Tibial nerve (tissue), 4 donors: ENCODE measurements around the gene STON1. TPM values are rescaled to one million over a fixed set of nuclear protein-coding genes. Genes with fewer than 3 reads are reported as not detected.

Experiments used
- DNase-seq, 2 donors: peaks; one replicate each; pipeline ENCODE4 v3.0.0-alpha.2; 2019; ENCODE audit warnings: low spot score in 2 of 2
- H3K27ac ChIP-seq, 4 donors: fragments of 200-600 bp; sonication (generic) in 3 of 4; one replicate each; pipeline ENCODE4 v1.5.1; 2017 to 2019; ENCODE audit warnings: mild to moderate bottlenecking in 1 of 4
- H3K27me3 ChIP-seq, 2 donors: fragments of 200-600 bp; sonication (generic) in 1 of 2; one replicate each; pipeline versions ENCODE4 v1.5.1 to v1.6.0; 2017 to 2019
- H3K36me3 ChIP-seq, 3 donors: fragments of 200-600 bp; sonication (generic); one replicate each; pipeline ENCODE4 v1.5.1; 2018 to 2019
- H3K4me1 ChIP-seq, 4 donors: fragments of 200-600 bp; sonication (generic) in 3 of 4; one replicate each; pipeline ENCODE4 v1.5.1; 2017 to 2019
- H3K4me3 ChIP-seq, 4 donors: fragments of 200-600 bp; sonication (generic) in 3 of 4; one replicate each; pipeline ENCODE4 v1.5.1; 2017 to 2019; ENCODE audit warnings: mild to moderate bottlenecking in 1 of 4, moderate library complexity in 1 of 4
- H3K9me3 ChIP-seq, 4 donors: fragments of 200-600 bp; sonication (generic) in 3 of 4; one replicate each; pipeline ENCODE4 v1.5.1; 2017 to 2019
- EP300 ChIP-seq, 2 donors: sonication (generic); formaldehyde crosslinking; IDR thresholded peaks; one replicate each; pipeline ENCODE4 v1.6.1; 2017; ENCODE audit warnings: antibody characterized with exemption in 2 of 2, mild to moderate bottlenecking in 1 of 2
- WGBS, 2 donors: methylation state at CpG; one replicate each; pipeline ENCODE4 v1.1.5; 2018; 5-methylcytosine and 5-hydroxymethylcytosine counted together
- small RNA-seq: library from RNA; depleted of rRNA; stranded (forward); fragments of <200 nt; gene quantifications from one replicate; pipeline ENCODE3, GENCODE V24; 2016
- total RNA-seq, 4 donors: library from RNA; depleted of rRNA; stranded (reverse); fragments of >200 nt; gene quantifications; one replicate each; pipeline ENCODE4 v1.1.0, GENCODE V29; 2016

Gene STON1
- total RNA-seq, 4 donors from 2014 or later, result 34.1 to 57.0 (median 46.9) TPM

- no peak overlapping the region for H3K27ac ChIP-seq
- peaks cover 0 to 12% (median 0%) of the 10 kb centered on the region in 3 donors for H3K36me3 ChIP-seq
- TF ChIP-seq EP300 (IDR thresholded peaks at IDR 0.05), result no peak
- H3K27me3 ChIP-seq, result no peaks in the 10 kb centered on the region
- H3K4me1 ChIP-seq, result no peaks in the 10 kb centered on the region
- DNase-seq, result no peak
- peaks cover 0 to 17% (median 0%) of the 10 kb centered on the region in 4 donors for H3K9me3 ChIP-seq
- no peak overlapping the region for H3K4me3 ChIP-seq
- 69 to 74% methylated on average over 1 of the region's 1 CpG for WGBS, 2 donors
Observed at GRCh38 chr2:48638261-48638660, 108.3 kb downstream of the STON1 start.

Small RNA genes lying within 50 kb of the gene (small RNA-seq; reads per million reads assigned to genes)
- gene RNU6-282P (not detected), gene TPT1P11 (not detected)

Other genes with a start within 250 kb of the STON1 start
- gene FOXN2, start 215.5 kb upstream of the STON1 start, total RNA-seq, result 10 to 100 TPM; 38.9 to 52.4 (median 45.9) TPM
- gene PPP1R21, start 89.4 kb upstream of the STON1 start, total RNA-seq, result 10 to 100 TPM; 24.7 to 76.0 (median 32.1) TPM
- 1 to 10 TPM; 2.5 to 9.9 (median 6.7) TPM for gene GTF2A1L, start 87.7 kb downstream of the STON1 start, total RNA-seq
- 10 to 100 TPM in 1 of 4 donors, 1 to 10 TPM in 2, under 1 TPM in 1; 0.63 to 10.5 (median 4.6) TPM for gene LHCGR, start 225.6 kb downstream of the STON1 start, total RNA-seq